Urinary bladder (tissue), 4 donors: ENCODE measurements around the gene WDFY2. TPM values are rescaled to one million over a fixed set of nuclear protein-coding genes. Genes with fewer than 3 reads are reported as not detected.

Experiments
- DNase-seq: peaks from one replicate; pipeline ENCODE4 v3.0.0-alpha.2; 2015; ENCODE audit errors: extremely low spot score
- H3K27ac ChIP-seq: one replicate; pipeline ENCODE4 v1.5.1; 2013; ENCODE audit warnings: low read depth, mild to moderate bottlenecking, moderate library complexity
- H3K36me3 ChIP-seq: one replicate; pipeline ENCODE4 v1.6.1; 2013; ENCODE audit warnings: mild to moderate bottlenecking, moderate library complexity; ENCODE audit not compliant: insufficient read depth
- H3K4me1 ChIP-seq: one replicate; pipeline ENCODE4 v1.6.1; 2013; ENCODE audit warnings: mild to moderate bottlenecking, moderate library complexity; ENCODE audit not compliant: insufficient read depth
- H3K4me3 ChIP-seq: one replicate; pipeline ENCODE4 v1.5.1; 2013; ENCODE audit warnings: low read depth, low read length
- WGBS: extraction: QIAGEN DNeasy Blood & Tissue Kit; methylation state at CpG from one replicate; pipeline ENCODE4 v1.1.7; 2013; 5-methylcytosine and 5-hydroxymethylcytosine counted together
- polyA plus RNA-seq: library from polyadenylated mRNA; stranded (reverse); fragments of 200-250 nt; gene quantifications from one replicate; pipeline ENCODE4 v1.2.3, GENCODE V29; 2013
- total RNA-seq: library from RNA; depleted of rRNA; stranded (reverse); fragments of >200 nt; gene quantifications from one replicate; pipeline ENCODE4 v1.2.3, GENCODE V29; 2014
- donor health status: healthy with polysubstance abuse.
- donor health status: healthy.

The WDFY2 gene
- total and polyA plus RNA-seq, 2 donors = 5.2 to 14.5 TPM

GRCh38 chr13:51804295-51805172 lies 220.3 kb downstream of the WDFY2 start:
- Histone ChIP-seq H3K4me3 (peak overlapping the region; percentile 72), H3K27ac (peak overlapping the region; percentile 100), H3K36me3 (no peaks in the 10 kb centered on the region), H3K4me1 (no peaks in the 10 kb centered on the region)
- DNase-seq = no peak
- 17% methylated on average over 31 of the region's 31 CpGs for whole genome bisulfite sequencing

- 91% methylated on average over 4 of the region's 4 CpGs for WGBS
Observed at GRCh38 chr13:51805313-51805712, 221.1 kb downstream of the WDFY2 start.

DNA sequence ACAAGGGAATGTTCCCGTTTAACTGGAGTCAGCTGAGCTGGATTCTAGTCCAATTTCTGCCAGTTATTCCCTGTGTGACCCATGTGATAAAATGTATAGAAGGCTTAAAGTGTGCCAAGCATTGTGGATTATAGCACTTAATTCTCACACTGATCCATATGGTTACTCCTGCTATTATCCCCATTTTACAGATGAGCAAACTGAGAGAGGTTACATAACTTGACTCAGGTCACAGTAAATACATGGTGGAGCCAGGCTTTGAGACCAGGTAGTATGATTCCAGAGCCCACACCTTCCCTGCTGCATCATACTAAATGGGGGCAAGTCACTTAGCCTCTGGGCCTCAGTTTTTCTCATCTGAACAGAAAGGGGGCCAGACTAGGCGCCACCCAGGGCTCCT lies 221.7 kb downstream of the WDFY2 start:
- H3K4me3 ChIP-seq = no peak overlapping the region
- 94% methylated on average over 2 of the region's 2 CpGs for WGBS
- no peaks in the 10 kb centered on the region for H3K36me3 ChIP-seq
- DNase-seq = no peak
- H3K4me1 ChIP-seq = no peaks in the 10 kb centered on the region
- no peak overlapping the region for H3K27ac ChIP-seq

More at GRCh38 chr13:51805313-51805712, 221.1 kb downstream of the WDFY2 start:
- Histone ChIP-seq H3K27ac (no peak overlapping the region), H3K36me3 (no peaks in the 10 kb centered on the region), H3K4me3 (no peak overlapping the region), H3K4me1 (no peaks in the 10 kb centered on the region)
- DNase-seq = no peak

DNA sequence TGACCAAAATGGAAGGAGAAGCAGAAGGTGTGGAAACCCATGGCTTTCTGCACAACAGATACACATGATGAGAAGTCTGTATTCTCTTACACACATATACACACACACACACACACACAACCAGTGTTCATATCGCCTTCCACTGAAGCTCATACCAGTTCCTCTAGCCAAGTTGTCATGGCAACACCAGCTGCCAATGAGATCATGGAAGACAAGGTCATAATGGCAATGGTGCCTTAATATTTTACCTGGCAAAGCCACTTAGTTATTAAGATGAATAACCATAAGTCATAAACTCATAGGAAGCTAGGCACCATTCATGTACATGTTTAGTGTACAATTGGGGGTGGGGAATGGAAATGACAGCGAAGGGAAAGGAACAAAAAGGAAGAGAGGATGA lies 222.3 kb downstream of the WDFY2 start:
- no peak overlapping the region for H3K27ac ChIP-seq
- no peaks in the 10 kb centered on the region for H3K36me3 ChIP-seq
- H3K4me1 ChIP-seq = no peaks in the 10 kb centered on the region
- DNase-seq = no peak
- H3K4me3 ChIP-seq = no peak overlapping the region
- 62% methylated on average over 2 of the region's 2 CpGs for WGBS

DNA sequence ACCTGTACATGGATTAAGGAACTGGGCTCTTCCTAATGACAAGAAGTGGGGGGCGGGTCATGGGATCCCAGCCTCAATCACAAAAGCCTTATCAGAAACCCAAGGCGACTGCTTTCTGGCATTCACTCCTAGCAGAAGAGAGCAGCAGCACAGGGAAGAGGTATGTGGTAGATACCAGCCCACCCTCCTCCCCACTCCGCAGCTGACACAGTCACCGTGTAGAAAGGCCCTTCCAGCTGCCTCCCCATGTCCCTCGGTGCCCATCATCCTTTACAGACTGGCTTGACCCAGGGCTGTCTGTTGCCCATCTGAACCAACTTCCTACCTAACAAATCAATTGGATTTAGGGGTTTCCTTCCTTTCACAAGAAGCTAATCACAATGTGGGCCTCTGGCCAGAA lies 222.8 kb downstream of the WDFY2 start:
- WGBS = 54% methylated on average over 5 of the region's 5 CpGs
- no peak for DNase-seq
- H3K36me3 ChIP-seq = no peaks in the 10 kb centered on the region
- no peak overlapping the region for H3K4me3 ChIP-seq
- no peaks in the 10 kb centered on the region for H3K4me1 ChIP-seq
- H3K27ac ChIP-seq = no peak overlapping the region

DNA sequence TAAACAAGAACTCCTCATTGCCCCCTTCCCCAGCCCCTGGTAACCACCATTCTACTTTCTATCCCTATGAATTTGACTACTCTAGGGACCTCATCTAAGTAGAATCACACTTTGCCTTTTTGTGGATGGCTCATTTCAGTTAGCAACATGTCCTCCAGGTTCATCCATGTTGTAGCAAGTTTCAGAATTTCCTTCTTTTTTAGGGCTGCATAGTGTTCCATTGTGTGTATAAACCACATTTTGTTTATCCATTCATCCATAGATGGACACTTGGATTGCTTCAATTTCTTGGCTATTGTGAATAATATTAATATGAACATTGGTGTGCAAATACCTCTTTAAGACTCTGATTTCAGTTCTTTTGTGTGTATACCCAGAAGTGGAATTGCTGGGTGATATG lies 224.5 kb downstream of the WDFY2 start:
- Histone ChIP-seq H3K36me3 (no peaks in the 10 kb centered on the region), H3K4me1 (no peaks in the 10 kb centered on the region), H3K27ac (no peak overlapping the region), H3K4me3 (no peak overlapping the region)
- no peak for DNase-seq

- H3K4me1 ChIP-seq = no peaks in the 10 kb centered on the region
- H3K36me3 ChIP-seq = no peaks in the 10 kb centered on the region
- DNase-seq = no peak
- no peak overlapping the region for H3K4me3 ChIP-seq
- 76% methylated on average over 12 of the region's 12 CpGs for WGBS
- no peak overlapping the region for H3K27ac ChIP-seq
Observed at GRCh38 chr13:51811046-51811445, 226.8 kb downstream of the WDFY2 start.

GRCh38 chr13:51811920-51812451 lies 227.7 kb downstream of the WDFY2 start:
- 58% methylated on average over 4 of the region's 4 CpGs for WGBS
- H3K4me3 ChIP-seq = no peak overlapping the region
- H3K27ac ChIP-seq = no peak overlapping the region
- no peaks in the 10 kb centered on the region for H3K4me1 ChIP-seq
- H3K36me3 ChIP-seq = no peaks in the 10 kb centered on the region
- DNase-seq = no peak

DNA sequence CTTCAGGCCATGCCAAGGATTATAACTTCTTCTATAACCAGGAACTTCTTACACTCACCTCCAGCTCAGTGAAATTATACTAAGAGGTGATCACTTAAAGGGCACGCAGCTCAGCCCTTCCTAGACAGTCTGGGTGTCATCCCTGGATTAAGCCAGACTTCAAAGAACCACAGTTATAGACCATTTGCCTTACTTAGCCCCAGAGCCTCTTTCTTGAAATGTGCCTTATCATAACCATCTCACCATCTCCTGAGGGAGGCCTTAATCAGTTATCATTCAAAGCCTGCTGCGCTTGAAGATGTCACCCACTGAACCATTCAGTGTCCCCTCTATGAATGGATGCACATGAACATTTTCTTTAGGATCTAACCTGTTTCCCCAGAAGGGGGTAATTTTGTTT lies 229.8 kb downstream of the WDFY2 start:
- Histone ChIP-seq H3K36me3 (no peaks in the 10 kb centered on the region), H3K27ac (no peak overlapping the region), H3K4me3 (no peak overlapping the region), H3K4me1 (no peaks in the 10 kb centered on the region)
- WGBS = 93% methylated on average over 2 of the region's 2 CpGs
- DNase-seq = no peak

DNA sequence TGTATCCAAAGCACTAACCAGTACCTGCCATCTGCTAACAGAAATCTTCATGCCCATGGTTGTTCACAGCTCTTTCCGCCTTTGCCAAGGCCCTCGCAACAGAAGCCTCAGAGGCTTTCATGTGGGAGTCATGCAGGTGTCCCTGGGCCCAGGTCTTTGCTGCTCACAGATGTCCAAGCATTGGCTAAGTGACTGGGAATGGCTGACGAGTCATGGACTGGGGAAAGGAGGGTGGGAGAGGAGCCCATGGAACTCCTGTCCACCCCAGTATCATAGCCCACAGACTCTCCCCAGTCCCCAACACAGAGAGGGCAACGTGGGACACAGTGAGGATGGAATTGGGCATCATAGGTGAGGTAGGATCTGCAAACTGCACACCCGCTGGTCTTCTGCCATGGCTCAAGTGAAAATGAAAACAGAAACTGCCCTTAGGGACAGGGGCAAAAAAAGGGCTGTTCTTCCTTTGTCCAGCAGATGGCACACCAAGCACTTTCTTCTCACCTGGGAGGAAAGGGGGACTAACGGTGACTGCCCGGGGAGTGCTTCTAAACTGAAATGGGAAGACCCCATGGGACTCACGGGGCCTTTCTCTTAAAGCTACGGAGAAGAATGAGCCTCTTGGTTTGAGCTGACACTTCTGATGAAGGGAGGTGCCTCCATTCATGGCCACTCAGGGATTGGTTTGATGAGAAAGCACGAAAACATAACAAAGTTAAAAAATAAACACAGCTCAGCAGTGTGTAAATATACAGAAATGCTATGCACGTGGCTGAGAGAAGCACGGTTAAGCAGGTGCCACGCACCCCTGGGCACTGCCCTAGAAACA lies 230.8 kb downstream of the WDFY2 start:
- DNase-seq = no peak
- H3K4me3 ChIP-seq = no peak overlapping the region
- 25% methylated on average over 13 of the region's 13 CpGs for WGBS

GRCh38 chr13:51815848-51816247 lies 231.6 kb downstream of the WDFY2 start:
- 67% methylated on average over 11 of the region's 11 CpGs for WGBS
- Histone ChIP-seq H3K27ac (no peak overlapping the region), H3K4me1 (no peaks in the 10 kb centered on the region), H3K4me3 (no peak overlapping the region), H3K36me3 (no peaks in the 10 kb centered on the region)
- DNase-seq = no peak

More for the DNA sequence above, 230.8 kb downstream of the WDFY2 start:
- H3K27ac ChIP-seq = no peak overlapping the region
- no peaks in the 10 kb centered on the region for H3K36me3 ChIP-seq
- H3K4me1 ChIP-seq = no peaks in the 10 kb centered on the region

DNA sequence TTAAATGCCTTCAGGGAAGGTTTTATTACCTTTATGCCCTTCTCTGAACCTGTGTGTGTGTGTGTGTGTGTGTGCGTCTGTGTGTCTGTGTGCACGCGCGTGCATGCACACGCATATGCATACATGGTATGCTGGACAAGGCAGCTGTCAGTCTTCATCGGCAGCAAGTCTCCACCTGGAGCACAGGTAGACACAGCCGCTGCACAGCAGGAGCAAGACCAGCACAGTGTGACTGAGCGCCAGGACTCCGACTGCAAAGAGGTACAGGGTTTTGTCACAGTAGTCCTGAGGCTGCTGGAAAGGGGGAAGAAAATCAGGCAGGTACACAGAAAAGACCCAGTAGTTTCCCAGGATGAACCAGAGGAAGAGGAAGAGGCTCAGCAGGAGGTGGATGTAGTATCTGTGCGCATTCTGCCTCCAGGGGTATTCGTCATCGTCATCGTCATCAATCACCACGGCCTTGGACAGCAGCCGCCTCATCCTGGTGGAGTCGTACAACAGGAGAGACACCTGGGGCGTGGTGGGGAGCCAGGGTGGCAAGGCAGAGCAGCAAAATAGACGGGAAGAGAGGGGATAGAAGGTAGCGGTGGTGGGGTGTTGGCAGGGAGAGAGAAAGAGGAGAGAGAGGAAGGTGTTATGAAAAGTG lies 232.5 kb downstream of the WDFY2 start:
- WGBS = 84% methylated on average over 19 of the region's 19 CpGs

More for the DNA sequence above, 232.5 kb downstream of the WDFY2 start:
- H3K4me1 ChIP-seq = no peaks in the 10 kb centered on the region
- no peak overlapping the region for H3K27ac ChIP-seq
- no peak for DNase-seq
- H3K36me3 ChIP-seq = no peaks in the 10 kb centered on the region
- H3K4me3 ChIP-seq = no peak overlapping the region
